GM21786 (cell line): ENCODE results near the gene WDR90.
"Not testable (repeated sequence)": the region's sequence is repeated elsewhere in the genome, so short reads cannot be mapped to it uniquely, and the experiment has no call there.

Source experiments
- ATAC-seq: cut with Tn5 transposase; IDR thresholded peaks from one replicate; pipeline ENCODE4 v1.9.1; 2021; ENCODE audit not compliant: unreplicated experiment

Gene WDR90

GRCh38 chr16:684961-685696 is 36.0 kb downstream of the WDR90 start:
- ATAC-seq: no peak

GRCh38 chr16:685967-686366 is 36.8 kb downstream of the WDR90 start:
- ATAC-seq: no peak

GRCh38 chr16:686459-687260 is 37.5 kb downstream of the WDR90 start:
- ATAC-seq: no peak

- ATAC-seq: no peak
Observed at GRCh38 chr16:687499-687898, 38.3 kb downstream of the WDR90 start.

- no peak for ATAC-seq
Observed at GRCh38 chr16:689175-689897, 40.2 kb downstream of the WDR90 start.

- not testable (repeated sequence) for ATAC-seq
Observed at GRCh38 chr16:691242-691641, 42.1 kb downstream of the WDR90 start.

GRCh38 chr16:692356-693108 is 43.4 kb downstream of the WDR90 start:
- no peak for ATAC-seq

GRCh38 chr16:693364-693763 is 44.2 kb downstream of the WDR90 start:
- no peak for ATAC-seq

- no peak for ATAC-seq
Observed at GRCh38 chr16:693766-694165, 44.6 kb downstream of the WDR90 start.

GRCh38 chr16:694187-694862 is 45.2 kb downstream of the WDR90 start:
- no peak for ATAC-seq

GRCh38 chr16:694863-695354 is 45.7 kb downstream of the WDR90 start:
- no peak for ATAC-seq

- no peak for ATAC-seq
Observed at GRCh38 chr16:695355-696089, 46.4 kb downstream of the WDR90 start.

GRCh38 chr16:698911-699671 is 49.9 kb downstream of the WDR90 start:
- ATAC-seq: no peak

- ATAC-seq: no peak
Observed at GRCh38 chr16:700684-701584, 51.8 kb downstream of the WDR90 start.

- no peak for ATAC-seq
Observed at GRCh38 chr16:702341-702740, 53.2 kb downstream of the WDR90 start.

GRCh38 chr16:703406-703805 is 54.2 kb downstream of the WDR90 start:
- no peak for ATAC-seq

- ATAC-seq: no peak
Observed at GRCh38 chr16:704047-704446, 54.9 kb downstream of the WDR90 start.
